Measurements from ENCODE around the gene STUB1.

DNA sequence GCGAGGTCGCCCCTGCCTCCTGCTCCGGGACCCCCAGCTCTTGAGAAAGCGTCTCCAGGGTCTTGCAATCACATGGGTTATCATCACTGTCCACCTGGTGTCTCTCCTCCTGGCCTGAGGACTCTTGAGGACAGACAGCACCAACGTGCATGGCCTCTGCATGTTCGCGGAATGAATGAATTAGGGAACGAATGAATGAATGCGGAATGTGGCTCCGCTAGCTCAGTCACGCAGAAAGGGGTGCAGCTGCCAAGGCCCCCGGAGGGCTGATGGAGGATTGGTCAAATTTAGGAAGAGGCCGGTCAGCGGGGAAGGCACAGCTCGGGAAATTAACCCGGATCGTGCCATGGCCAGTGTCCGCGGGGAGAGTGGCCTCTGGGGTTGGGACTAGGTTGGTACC lies 22.1 kb downstream of the STUB1 start:
- TF ChIP-seq, protein P1, sequence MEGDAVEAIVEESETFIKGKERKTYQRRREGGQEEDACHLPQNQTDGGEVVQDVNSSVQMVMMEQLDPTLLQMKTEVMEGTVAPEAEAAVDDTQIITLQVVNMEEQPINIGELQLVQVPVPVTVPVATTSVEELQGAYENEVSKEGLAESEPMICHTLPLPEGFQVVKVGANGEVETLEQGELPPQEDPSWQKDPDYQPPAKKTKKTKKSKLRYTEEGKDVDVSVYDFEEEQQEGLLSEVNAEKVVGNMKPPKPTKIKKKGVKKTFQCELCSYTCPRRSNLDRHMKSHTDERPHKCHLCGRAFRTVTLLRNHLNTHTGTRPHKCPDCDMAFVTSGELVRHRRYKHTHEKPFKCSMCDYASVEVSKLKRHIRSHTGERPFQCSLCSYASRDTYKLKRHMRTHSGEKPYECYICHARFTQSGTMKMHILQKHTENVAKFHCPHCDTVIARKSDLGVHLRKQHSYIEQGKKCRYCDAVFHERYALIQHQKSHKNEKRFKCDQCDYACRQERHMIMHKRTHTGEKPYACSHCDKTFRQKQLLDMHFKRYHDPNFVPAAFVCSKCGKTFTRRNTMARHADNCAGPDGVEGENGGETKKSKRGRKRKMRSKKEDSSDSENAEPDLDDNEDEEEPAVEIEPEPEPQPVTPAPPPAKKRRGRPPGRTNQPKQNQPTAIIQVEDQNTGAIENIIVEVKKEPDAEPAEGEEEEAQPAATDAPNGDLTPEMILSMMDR (IDR thresholded peaks at IDR 0.05): no peak
- TF ChIP-seq POLR2A (IDR thresholded peaks at IDR 0.05): no peak

Data from tibial nerve (tissue), 3 donors.